Trophoblast cell (in vitro differentiated cells and primary cell): Measurements from ENCODE around the gene GORASP2.

Source experiments
- DNase-seq, 2 donors: peaks; one replicate each; pipeline ENCODE4 v3.0.0-alpha.2; 2016
- H2AFZ ChIP-seq: 2 replicates; pipeline ENCODE4 v1.6.1; 2013; ENCODE audit warnings: low read length, moderate library complexity, mild to moderate bottlenecking; ENCODE audit not compliant: insufficient read depth, poor library complexity
- H2AK5ac ChIP-seq: 2 replicates; pipeline ENCODE4 v1.6.1; 2013; ENCODE audit warnings: mild to moderate bottlenecking, low read length
- H2BK120ac ChIP-seq: 2 replicates; pipeline ENCODE4 v1.6.1; 2013; ENCODE audit warnings: low read length, mild to moderate bottlenecking, moderate library complexity; ENCODE audit not compliant: insufficient read depth, poor library complexity
- H2BK12ac ChIP-seq: 2 replicates; pipeline ENCODE4 v1.6.1; 2013; ENCODE audit warnings: mild to moderate bottlenecking, low read length, moderate library complexity
- H2BK5ac ChIP-seq: 2 replicates; pipeline ENCODE4 v1.6.1; 2013; ENCODE audit warnings: low read length, low read depth, moderate library complexity, mild to moderate bottlenecking; ENCODE audit not compliant: poor library complexity
- H3K14ac ChIP-seq: 2 replicates; pipeline ENCODE4 v1.6.1; 2013; ENCODE audit warnings: mild to moderate bottlenecking, low read length
- H3K18ac ChIP-seq: 2 replicates; pipeline ENCODE4 v1.6.1; 2013; ENCODE audit warnings: mild to moderate bottlenecking, low read length
- H3K23ac ChIP-seq: 2 replicates; pipeline ENCODE4 v1.6.1; 2013; ENCODE audit warnings: low read length
- H3K27ac ChIP-seq: 2 replicates; pipeline ENCODE4 v1.5.1; 2013; ENCODE audit warnings: low read depth, mild to moderate bottlenecking, inconsistent platforms, low read length, moderate library complexity
- H3K27me3 ChIP-seq: 2 replicates; pipeline ENCODE4 v1.6.1; 2013; ENCODE audit warnings: inconsistent platforms, mild to moderate bottlenecking, low read length, moderate library complexity; ENCODE audit not compliant: insufficient read depth
- H3K36me3 ChIP-seq, 2 experiments: 1 replicate in 1 of 2; 2 replicates in 1 of 2; pipeline ENCODE4 v1.6.1; 2013; ENCODE audit warnings: low read length in 2 of 2, mild to moderate bottlenecking in 2 of 2, moderate library complexity in 1 of 2; ENCODE audit not compliant: insufficient read depth in 2 of 2, control insufficient read depth in 1 of 2
- H3K4ac ChIP-seq: 2 replicates; pipeline ENCODE4 v1.6.1; 2013; ENCODE audit warnings: low read depth, mild to moderate bottlenecking, low read length, moderate library complexity
- H3K4me1 ChIP-seq, 2 experiments: 1 replicate in 1 of 2; 2 replicates in 1 of 2; pipeline ENCODE4 v1.6.1; 2013; ENCODE audit warnings: low read length in 2 of 2, mild to moderate bottlenecking in 2 of 2, moderate library complexity in 1 of 2; ENCODE audit not compliant: insufficient read depth in 2 of 2, control insufficient read depth in 1 of 2
- H3K4me2 ChIP-seq: 2 replicates; pipeline ENCODE4 v1.6.1; 2013; ENCODE audit warnings: inconsistent platforms, mild to moderate bottlenecking, low read length, moderate library complexity
- H3K4me3 ChIP-seq: 2 replicates; pipeline ENCODE4 v1.5.1; 2013; ENCODE audit warnings: mild to moderate bottlenecking, low read depth, low read length, inconsistent platforms
- H3K79me1 ChIP-seq: one replicate; pipeline ENCODE4 v1.6.1; 2013; ENCODE audit warnings: low read length
- H3K79me2 ChIP-seq: 2 replicates; pipeline ENCODE4 v1.6.1; 2013; ENCODE audit warnings: low read length, mild to moderate bottlenecking; ENCODE audit not compliant: control insufficient read depth, insufficient read depth, poor library complexity
- H3K9ac ChIP-seq: 2 replicates; pipeline ENCODE4 v1.6.1; 2013; ENCODE audit warnings: mild to moderate bottlenecking, low read length
- H3K9me3 ChIP-seq: 2 replicates; pipeline ENCODE4 v1.6.1; 2013; ENCODE audit warnings: low read depth, mild to moderate bottlenecking, control low read depth, inconsistent platforms, low read length; ENCODE audit not compliant: insufficient read depth
- H4K12ac ChIP-seq: 2 replicates; pipeline ENCODE4 v1.6.1; 2013; ENCODE audit warnings: low read depth, mild to moderate bottlenecking, low read length, moderate library complexity
- H4K8ac ChIP-seq: 2 replicates; pipeline ENCODE4 v1.6.1; 2013; ENCODE audit warnings: low read depth, mild to moderate bottlenecking, low read length, moderate library complexity
- H4K91ac ChIP-seq: one replicate; pipeline ENCODE4 v1.6.1; 2013; ENCODE audit warnings: low read depth, mild to moderate bottlenecking, low read length, moderate library complexity
- WGBS: extraction: QIAGEN DNeasy Blood & Tissue Kit; methylation state at CpG from one replicate; pipeline ENCODE4 v1.1.7; 2013; ENCODE audit warnings: missing lambda C conversion rate; ENCODE audit not compliant: insufficient read length, insufficient coverage; ENCODE audit errors: extremely low coverage; 5-methylcytosine and 5-hydroxymethylcytosine counted together

Gene GORASP2

DNA sequence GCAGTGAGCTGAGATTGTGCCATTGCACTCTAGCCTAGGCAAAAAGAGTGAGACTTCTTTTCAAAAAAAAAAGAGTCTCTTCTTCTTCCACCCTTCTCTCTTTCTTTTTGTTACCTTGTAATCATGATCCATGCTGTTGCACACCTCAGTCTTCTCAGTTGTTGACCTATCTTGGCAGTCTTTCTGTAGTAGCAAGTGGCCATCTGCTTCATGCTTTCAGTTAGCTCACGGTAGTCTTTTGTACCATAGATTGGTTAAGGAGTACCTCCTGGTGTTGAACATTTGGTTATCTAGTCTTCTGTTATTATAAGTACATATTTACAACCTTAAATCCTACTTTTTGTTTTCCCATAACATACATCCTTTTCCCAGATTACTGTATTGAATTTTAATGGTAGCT, 3.1 kb downstream of the GORASP2 start:
- Histone ChIP-seq H3K14ac (no peak overlapping the region), H3K27ac (no peak overlapping the region), H3K18ac (no peak overlapping the region), H3K4me2 (no peak overlapping the region), H3K27me3 (no peaks in the 10 kb centered on the region), H2BK12ac (no peak overlapping the region), H2BK5ac (no peak overlapping the region), H2BK120ac (no peak overlapping the region), H2AFZ (no peak overlapping the region), H3K4ac (peak overlapping the region; percentile 22), H3K36me3 (peaks cover 15 to 22% of the 10 kb centered on the region in 2 experiments), H3K4me1 (peaks cover 0 to 5% of the 10 kb centered on the region in 2 experiments), H4K91ac (no peak overlapping the region), H3K9ac (no peak overlapping the region), H4K8ac (no peak overlapping the region), H3K79me1 (peaks cover 12% of the 10 kb centered on the region), H3K23ac (no peak overlapping the region), H3K4me3 (no peak overlapping the region), H3K79me2 (peaks cover 22% of the 10 kb centered on the region), H3K9me3 (no peaks in the 10 kb centered on the region), H2AK5ac (no peak overlapping the region), H4K12ac (no peak overlapping the region)
- no CpG with 5 or more reads among the region's 1 CpG for WGBS
- no peak for DNase-seq

GRCh38 chr2:170932948-170933347, 3.9 kb downstream of the GORASP2 start:
- H3K4ac ChIP-seq = peak overlapping the region; percentile 57
- H3K9ac ChIP-seq = no peak overlapping the region
- no peaks in the 10 kb centered on the region for H3K27me3 ChIP-seq
- H3K79me2 ChIP-seq = peaks cover 23% of the 10 kb centered on the region
- peaks cover 17 to 24% of the 10 kb centered on the region in 2 experiments for H3K36me3 ChIP-seq
- no peak overlapping the region for H3K23ac ChIP-seq
- H3K9me3 ChIP-seq = no peaks in the 10 kb centered on the region
- H2BK5ac ChIP-seq = no peak overlapping the region
- no peak overlapping the region for H3K14ac ChIP-seq
- H3K79me1 ChIP-seq = peaks cover 12% of the 10 kb centered on the region
- H2BK12ac ChIP-seq = no peak overlapping the region
- H3K18ac ChIP-seq = no peak overlapping the region
- H2AFZ ChIP-seq = no peak overlapping the region
- no peak overlapping the region for H3K4me3 ChIP-seq
- DNase-seq = no peak
- H4K91ac ChIP-seq = no peak overlapping the region
- no peak overlapping the region for H4K12ac ChIP-seq
- peaks cover 0 to 5% of the 10 kb centered on the region in 2 experiments for H3K4me1 ChIP-seq
- no peak overlapping the region for H4K8ac ChIP-seq
- no peak overlapping the region for H2AK5ac ChIP-seq
- no peak overlapping the region for H2BK120ac ChIP-seq
- H3K4me2 ChIP-seq = no peak overlapping the region
- no peak overlapping the region for H3K27ac ChIP-seq

DNA sequence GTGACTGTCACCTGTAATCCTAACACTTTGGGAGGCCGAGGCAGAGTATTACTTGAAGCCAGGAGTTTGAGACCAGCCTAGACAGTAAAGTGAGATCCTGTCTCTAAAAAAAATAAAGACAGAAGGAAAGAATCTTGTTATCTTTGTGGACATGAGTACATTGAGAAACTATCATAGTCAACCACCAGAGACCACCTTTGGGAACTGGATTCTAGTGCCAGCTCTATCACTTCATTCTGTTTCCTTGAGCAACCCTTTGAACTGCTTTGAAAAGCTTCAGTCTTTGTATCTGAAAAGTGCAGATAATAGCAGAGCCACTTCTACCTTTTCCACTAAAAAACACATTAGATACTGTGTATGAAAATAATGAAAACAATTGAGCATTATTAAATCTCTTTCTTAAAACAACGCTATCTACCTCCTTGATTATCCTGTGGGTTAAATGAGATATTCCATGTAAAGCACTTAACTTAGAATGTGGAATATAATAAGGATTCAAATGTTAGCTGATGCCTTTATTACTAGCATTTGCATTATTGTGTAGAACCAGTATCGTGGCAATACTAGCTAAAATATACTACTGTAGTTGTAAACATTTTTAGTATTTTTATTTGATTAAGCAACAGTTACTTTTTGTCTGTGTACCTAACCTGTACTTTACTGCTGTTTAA, 8.8 kb downstream of the GORASP2 start:
- H3K79me1 ChIP-seq = no peaks in the 10 kb centered on the region
- H2BK12ac ChIP-seq = no peak overlapping the region
- H3K9ac ChIP-seq = no peak overlapping the region
- H3K4me2 ChIP-seq = no peak overlapping the region
- no peaks in the 10 kb centered on the region for H3K9me3 ChIP-seq
- H3K4me1 ChIP-seq = no peaks in the 10 kb centered on the region
- H3K27me3 ChIP-seq = no peaks in the 10 kb centered on the region
- H3K23ac ChIP-seq = no peak overlapping the region
- H3K27ac ChIP-seq = no peak overlapping the region
- peak overlapping the region; percentile 94 for H3K4ac ChIP-seq
- no peak overlapping the region for H3K4me3 ChIP-seq
- H4K8ac ChIP-seq = no peak overlapping the region
- no peak overlapping the region for H3K14ac ChIP-seq
- H3K18ac ChIP-seq = no peak overlapping the region
- H2AFZ ChIP-seq = no peak overlapping the region
- no peak overlapping the region for H2AK5ac ChIP-seq
- DNase-seq = no peak
- WGBS = no CpG with 5 or more reads among the region's 3 CpGs
- H2BK5ac ChIP-seq = no peak overlapping the region
- no peak overlapping the region for H4K12ac ChIP-seq
- H3K36me3 ChIP-seq = peaks cover 17 to 24% of the 10 kb centered on the region in 2 experiments
- H4K91ac ChIP-seq = no peak overlapping the region
- H3K79me2 ChIP-seq = peaks cover 15% of the 10 kb centered on the region
- H2BK120ac ChIP-seq = no peak overlapping the region

DNA sequence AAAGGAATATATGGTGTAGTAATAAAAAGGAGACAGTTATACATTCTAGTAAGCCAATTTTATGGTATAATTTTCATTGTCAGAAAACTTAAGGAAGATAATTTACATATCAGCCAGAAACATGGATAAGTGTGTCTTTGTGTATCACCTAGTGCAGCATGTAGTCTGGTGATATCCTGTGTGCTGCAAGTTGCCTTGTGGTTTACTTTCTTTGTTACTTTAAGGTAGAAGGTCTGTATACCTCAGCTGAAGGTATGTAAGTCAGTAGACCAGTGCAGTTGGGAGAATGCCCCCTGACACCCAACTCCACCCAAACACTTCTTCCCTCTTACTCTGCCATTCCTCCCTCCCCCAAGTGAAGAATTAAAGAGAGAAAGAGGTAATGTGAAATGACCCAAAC, 11.0 kb downstream of the GORASP2 start:
- H2AK5ac ChIP-seq = no peak overlapping the region
- no peaks in the 10 kb centered on the region for H3K27me3 ChIP-seq
- H3K9me3 ChIP-seq = no peaks in the 10 kb centered on the region
- H2BK120ac ChIP-seq = no peak overlapping the region
- H3K9ac ChIP-seq = no peak overlapping the region
- no peak overlapping the region for H2BK12ac ChIP-seq
- H3K27ac ChIP-seq = no peak overlapping the region
- peak overlapping the region; percentile 13 for H3K4ac ChIP-seq
- H3K14ac ChIP-seq = no peak overlapping the region
- H3K36me3 ChIP-seq = peaks cover 13 to 17% of the 10 kb centered on the region in 2 experiments
- H4K12ac ChIP-seq = no peak overlapping the region
- peaks cover 13% of the 10 kb centered on the region for H3K79me2 ChIP-seq
- no peaks in the 10 kb centered on the region for H3K79me1 ChIP-seq
- no peak overlapping the region for H4K91ac ChIP-seq
- no peak for DNase-seq
- no peak overlapping the region for H3K4me2 ChIP-seq
- no peak overlapping the region for H4K8ac ChIP-seq
- H3K4me1 ChIP-seq = no peaks in the 10 kb centered on the region
- H2AFZ ChIP-seq = no peak overlapping the region
- no peak overlapping the region for H3K4me3 ChIP-seq
- no peak overlapping the region for H2BK5ac ChIP-seq
- H3K18ac ChIP-seq = no peak overlapping the region
- no peak overlapping the region for H3K23ac ChIP-seq
